Subcutaneous adipose tissue (tissue), 4 donors: ENCODE measurements around the gene TTC28. TPM values are rescaled to one million over a fixed set of nuclear protein-coding genes. Genes with fewer than 3 reads are reported as not detected.

Experiments
- CTCF ChIP-seq: fragments of 450-650 bp; IDR thresholded peaks from one replicate; pipeline ENCODE4 v1.5.1; 2016; ENCODE audit warnings: low read depth, mild to moderate bottlenecking, control low read depth, antibody characterized with exemption, moderate library complexity
- total RNA-seq, 4 donors: library from RNA; depleted of rRNA; stranded (reverse); fragments of >200 nt; gene quantifications; one replicate each; pipeline ENCODE4 v1.1.0, GENCODE V29; 2016

TTC28 gene
- total RNA-seq, 4 donors from 2014 or later = 42.6 to 71.6 (median 43.4) TPM

- no peak for TF ChIP-seq CTCF
Measured at GRCh38 chr22:28481725-28482124, 197.9 kb downstream of the TTC28 start.

- TF ChIP-seq CTCF = no peak
Measured at GRCh38 chr22:28480000-28480715, 199.5 kb downstream of the TTC28 start.

- no peak for TF ChIP-seq CTCF
Measured at GRCh38 chr22:28478564-28478963, 201.1 kb downstream of the TTC28 start.

GRCh38 chr22:28477556-28477955, 202.1 kb downstream of the TTC28 start:
- no peak for TF ChIP-seq CTCF

- no peak for TF ChIP-seq CTCF
Measured at GRCh38 chr22:28474330-28474729, 205.3 kb downstream of the TTC28 start.

- TF ChIP-seq CTCF = no peak
Measured at GRCh38 chr22:28473258-28473657, 206.4 kb downstream of the TTC28 start.

- no peak for TF ChIP-seq CTCF
Measured at GRCh38 chr22:28466399-28466798, 213.2 kb downstream of the TTC28 start.
